ENCODE results near the gene SHC3.

The SHC3 gene

DNA sequence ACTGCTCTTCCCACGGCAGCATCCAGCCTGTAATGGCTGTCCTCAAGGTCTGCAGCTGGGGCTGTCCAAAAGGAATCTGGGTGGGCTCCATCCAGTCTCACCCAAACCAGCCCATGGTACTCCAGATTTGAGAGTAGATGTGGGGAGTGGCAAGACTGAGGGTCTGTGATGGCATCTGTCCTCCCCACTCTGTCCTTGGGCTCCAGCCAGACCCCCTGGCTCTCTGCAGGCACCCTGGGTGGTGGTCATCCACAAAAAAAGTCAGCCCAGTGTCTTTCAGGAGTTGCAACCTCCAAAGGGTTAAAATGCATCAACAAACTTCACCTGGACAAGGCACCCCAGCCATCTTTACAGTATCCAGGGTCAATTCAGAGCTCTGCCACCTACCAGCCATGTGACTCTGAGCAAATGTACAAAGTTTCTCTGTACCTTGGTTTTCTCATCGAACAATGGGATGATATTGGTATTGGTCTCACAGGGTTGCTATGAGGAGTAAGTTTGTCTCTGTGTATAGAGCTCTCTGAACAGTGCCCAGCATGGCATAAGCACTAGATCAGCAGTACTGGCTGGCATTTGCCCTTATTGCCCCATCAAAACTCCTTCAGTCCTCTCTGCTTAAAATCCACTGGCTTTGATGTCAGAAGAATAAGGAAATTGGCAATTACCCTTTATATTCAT is 194.6 kb downstream of the SHC3 start:
- no peak for DNase-seq (ENCODE audit: low read depth)

DNA sequence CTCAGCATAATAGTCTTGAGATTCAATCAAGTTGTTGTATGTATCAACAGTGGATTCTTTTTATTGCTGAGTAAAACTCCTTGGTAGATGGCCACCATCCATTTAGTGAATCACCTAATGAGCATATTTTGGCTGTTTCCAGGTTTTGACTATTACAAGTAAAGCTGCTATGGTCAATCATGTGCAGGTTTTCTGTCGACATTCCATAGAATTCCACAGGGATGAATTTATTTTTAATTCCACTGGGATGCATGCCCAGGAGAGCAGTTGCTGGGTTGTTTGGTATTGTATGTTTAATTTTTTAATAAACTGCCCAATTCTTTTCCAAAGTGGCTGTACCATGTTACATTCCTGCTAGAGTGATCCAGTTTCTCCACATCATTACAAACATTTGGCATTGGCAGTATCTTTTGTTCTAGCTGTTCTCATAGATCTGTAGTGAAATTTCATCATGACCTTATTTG is 197.8 kb downstream of the SHC3 start:
- DNase-seq (ENCODE audit: low read depth): no peak

DNA sequence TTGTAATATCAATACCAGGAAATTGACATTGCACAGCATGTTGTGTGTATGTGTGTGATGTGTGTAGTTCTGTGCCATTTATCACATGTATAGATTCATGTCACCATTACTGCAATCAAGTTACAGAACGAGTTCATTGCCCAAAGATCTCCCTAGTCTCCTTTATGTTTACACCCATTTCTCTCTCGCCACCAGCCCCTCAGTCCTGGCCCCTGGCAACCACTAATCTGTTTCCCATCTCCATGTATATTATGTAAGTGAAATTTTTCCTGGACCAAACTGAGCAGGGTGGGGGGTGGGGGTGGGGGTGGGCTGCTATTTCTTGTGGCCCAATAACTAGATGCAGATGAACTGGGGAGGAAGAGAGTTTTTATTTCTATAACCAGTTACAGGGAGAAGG is 198.8 kb downstream of the SHC3 start:
- DNase-seq (ENCODE audit: low read depth): no peak

DNA sequence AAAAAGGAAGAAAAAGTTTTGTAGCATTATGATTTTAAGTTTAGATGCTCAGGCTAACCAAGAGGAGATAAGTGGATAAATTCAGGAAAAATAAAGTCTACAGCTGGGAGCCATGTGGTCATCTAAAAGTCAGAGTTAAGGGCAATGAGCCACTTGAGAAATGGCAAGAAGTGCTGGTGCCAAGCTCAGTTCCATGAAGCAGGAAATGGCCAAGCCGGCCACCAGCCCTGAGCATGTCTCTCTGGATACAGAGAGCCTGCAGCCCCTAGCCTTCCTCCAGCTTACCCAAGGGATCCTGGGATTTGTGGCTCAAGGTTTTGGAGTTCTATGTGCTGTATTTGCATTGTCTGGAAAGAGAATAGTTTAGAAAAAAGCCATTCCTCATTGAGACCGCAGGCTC is 199.6 kb downstream of the SHC3 start:
- no peak for DNase-seq (ENCODE audit: low read depth)

DNA sequence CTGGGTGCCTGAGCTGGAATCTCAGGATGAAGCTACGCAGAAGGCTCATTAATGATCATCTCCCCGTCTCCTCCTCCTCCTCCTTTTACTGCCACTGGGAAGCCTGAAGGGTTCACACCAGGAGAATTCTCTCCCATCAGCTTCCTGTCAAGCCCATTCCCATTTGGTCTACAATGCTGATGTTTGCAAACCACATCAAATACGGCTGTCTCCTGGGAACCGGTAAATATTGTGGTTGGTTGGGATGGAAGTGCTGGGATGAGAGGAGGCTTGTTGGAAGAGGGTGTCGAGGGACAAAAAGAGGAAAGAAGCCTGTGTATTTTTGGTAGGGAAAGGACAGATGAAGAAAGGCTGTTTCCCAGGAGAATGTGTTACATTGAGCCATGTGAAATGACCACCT is 200.6 kb downstream of the SHC3 start:
- DNase-seq (ENCODE audit: low read depth): no peak

DNA sequence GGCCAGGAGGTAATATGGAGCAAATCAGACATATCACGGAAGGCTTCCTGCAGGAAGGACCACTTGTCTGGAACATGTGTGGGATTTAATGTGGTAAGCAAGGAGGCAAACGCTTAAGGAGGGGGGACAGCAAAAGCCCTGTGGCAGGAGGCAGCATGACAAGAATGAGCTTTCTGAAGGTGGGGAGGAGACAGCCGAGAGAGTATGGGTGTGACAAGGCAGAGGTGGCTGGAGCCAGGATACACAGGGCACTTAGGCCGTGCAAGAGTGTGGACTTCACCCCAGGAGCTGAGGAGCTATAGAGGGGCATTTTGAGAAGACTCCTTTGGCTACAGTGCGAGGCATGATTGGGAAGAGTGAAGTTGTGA is 201.7 kb downstream of the SHC3 start:
- no peak for DNase-seq (ENCODE audit: low read depth)

DNA sequence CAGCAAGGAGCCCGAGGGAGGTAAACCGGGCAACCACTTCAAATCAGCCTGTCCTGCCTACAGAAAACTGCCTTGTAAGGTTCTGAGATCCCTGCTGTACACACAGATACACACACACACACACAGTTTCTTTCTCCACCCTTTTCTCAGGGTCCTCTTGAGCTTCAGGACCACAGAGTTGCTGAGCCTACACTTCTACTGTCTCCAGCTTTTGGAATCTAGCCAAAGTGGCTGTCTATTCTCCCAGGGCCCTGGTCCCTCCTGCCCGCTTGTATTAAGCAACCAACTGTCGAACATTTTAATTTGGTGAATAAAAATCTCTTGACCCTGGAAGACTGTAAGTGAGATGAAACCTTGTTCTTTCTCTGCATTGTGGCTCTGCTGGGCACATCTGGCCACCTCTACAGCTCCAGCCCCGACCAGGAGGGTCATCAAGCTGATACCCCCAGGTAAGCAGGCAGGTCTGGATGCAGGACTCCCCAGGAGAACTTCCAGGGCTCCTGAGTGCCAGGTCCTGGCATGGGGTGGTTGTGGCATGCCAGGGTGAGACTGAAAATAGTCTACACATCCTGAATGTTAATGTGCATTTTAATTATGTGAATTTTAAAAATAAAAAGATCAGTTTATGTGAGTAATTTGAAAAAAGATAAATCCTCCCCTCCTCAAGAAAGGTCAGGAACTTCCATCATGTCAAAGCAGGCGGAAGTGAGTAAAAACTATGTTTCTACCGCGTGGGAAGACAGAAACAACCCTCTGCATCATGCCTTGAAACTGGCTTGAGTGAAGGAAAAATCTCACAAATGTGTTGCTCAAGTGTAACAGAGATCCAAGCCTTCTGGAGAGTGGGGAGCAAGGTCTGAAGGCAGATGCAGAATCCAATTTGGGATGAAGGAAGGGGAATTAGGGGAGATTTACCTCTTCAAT is 202.4 kb downstream of the SHC3 start:
- DNase-seq (ENCODE audit: low read depth): no peak

DNA sequence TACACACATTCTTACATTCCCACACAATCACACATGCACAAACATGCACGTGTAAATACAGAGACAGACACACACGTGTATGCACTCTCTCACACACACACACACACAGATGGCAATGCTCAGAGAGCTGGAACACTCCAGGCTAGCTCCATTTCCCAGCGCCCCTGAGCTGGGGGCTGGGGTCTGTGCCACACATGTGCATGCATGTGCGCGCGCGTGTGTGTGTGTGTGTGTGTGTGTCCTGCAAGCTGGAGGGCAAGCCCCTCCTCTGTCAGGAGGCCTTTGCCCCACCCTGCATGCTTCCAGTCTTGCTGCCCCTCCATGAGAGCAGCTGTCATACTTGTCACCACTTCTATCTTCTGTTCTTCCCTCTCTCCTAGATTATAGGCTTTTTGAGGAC is 204.0 kb downstream of the SHC3 start:
- no peak for DNase-seq (ENCODE audit: low read depth)

DNA sequence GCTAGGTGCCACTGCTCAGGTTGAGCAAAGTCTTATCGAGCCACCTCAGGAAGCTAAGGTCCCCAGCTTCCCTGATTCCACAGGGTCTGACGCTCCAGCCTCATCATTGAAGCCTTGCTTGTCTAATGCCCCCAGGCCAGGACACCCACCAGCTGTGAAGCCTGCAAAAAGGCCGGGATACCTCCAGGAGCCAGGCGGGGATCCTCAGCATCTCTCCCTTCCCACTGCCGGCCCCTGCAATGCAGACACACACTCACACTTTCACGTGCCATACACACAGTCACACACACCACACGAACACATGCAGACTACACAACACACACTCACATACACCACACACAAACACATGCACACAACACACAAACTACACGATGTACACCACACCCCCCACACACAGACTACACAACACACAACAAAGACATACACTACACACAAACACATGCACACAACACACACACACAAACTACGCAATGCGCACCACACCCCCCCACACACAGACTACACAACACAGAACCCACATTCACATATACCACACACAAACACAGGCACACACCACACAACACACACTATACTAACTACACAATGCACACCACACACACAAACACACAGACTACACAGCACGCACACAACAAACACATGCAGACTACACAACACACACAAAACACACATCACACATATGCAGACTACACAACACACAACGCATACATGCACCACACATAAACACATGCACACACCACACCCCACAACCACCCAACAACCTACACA is 205.2 kb downstream of the SHC3 start:
- no peak for DNase-seq (ENCODE audit: low read depth)

DNA sequence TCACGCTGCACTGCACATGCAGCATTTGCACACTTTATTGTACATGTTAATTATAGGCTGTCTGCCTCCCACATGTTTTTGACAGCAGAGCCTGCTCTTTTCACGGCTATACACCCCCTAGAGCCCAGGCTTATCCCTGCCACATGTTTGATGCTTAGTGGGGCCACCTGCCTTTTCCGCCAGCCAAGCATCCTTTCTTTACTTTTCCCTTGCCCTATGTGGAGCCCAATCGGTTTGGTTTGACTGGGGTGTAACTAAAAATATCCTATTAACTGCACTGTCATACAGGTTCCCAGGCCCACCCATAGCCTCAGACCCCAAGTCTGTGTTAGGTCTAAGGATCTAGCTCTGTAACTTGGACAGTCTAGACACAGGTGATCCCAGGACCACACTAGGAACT is 206.2 kb downstream of the SHC3 start:
- DNase-seq (ENCODE audit: low read depth): no peak

DNA sequence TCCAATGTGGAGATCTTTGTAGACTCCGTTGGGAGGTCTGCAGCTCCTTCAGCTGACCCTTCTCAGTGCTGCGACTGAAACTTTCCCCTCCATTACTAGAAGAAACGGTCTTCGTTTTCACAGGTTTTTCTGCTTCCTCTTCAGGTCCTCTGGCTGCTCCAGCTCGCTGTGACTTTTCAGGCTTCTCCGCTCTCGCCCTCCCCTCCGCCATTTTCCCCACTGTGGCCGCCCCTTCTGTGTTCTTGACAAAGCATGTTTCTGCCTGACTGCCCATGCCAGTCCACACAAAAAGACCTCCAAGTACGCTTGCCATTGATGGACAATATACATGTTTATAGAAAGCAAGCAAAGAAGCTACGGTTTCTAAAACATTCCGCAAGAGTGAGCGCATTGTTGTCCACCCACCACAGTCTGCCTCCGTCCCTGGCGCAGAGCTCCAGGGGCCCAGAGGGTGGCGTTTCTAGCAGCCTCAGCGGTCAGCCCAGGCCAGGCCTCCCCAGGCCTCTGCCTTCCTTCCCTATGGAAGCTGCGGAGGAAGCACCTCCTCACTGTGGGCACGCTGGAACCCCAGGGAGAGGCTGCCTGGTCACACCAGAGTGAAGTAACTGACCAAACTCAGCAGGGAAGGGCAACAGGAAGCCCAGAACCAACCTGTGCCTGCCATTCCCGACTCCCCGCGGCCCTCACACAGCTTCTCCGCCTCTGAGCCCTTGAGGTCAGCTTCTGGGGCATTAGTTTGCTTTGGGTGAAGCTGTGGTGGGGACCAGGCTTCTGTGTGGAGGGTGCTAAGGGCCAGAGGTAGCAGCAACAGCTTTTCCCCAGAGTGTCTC is 207.3 kb downstream of the SHC3 start:
- DNase-seq (ENCODE audit: low read depth): no peak

DNA sequence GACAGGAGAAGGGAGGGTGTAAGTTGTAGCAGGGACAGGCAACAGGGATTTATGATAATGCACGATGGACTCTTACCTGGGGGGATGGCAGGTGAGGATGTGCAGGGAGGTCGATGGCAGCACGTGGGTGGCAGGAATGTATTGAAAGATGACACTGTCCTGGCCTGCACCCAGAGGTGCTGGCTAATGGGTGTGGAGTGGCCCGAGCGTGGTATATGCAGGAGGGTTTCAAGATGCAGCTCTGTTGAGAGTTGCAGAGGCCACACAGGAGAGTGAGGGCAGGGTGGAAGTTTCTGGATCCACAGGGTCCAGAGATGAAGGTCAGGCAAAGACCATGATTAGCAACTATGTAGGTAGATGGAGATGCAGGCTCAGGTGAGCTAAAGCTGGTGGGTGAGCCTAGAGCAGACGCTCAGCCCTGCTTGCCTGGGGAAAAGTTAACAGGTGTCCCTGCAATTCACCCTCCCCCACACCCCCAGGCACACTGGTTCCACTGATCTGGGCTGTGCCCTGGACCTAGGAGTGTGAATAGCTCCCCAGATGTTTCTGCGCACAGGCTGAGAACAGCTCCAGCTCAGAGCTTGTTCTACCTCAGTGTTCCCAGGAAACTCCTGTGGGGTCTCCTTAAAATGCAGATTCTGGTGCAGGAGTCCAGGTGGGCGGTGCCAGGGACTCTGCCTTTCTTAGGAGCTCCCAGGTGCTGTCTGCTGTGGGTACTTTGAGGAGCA is 208.8 kb downstream of the SHC3 start:
- DNase-seq (ENCODE audit: low read depth): no peak

DNA sequence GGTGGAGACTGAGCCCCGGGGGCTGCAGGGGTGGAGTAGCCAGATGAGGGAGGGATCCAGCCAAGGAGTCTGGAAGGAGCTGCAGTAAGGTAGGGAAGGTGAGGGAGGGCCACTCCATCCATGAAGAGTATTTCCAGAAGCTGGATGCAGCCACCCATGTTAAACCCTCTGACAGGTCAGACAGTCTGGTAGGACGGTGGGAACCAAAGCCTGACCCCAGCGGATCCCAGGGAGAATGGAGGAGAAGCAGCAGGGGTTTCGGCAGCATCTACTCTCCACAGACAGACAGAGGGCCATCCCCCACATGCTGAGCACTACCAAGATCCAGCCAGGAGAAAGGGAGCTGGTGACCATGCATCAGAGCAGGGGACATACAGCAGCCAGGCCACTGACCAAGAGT is 209.8 kb downstream of the SHC3 start:
- no peak for DNase-seq (ENCODE audit: low read depth)

DNA sequence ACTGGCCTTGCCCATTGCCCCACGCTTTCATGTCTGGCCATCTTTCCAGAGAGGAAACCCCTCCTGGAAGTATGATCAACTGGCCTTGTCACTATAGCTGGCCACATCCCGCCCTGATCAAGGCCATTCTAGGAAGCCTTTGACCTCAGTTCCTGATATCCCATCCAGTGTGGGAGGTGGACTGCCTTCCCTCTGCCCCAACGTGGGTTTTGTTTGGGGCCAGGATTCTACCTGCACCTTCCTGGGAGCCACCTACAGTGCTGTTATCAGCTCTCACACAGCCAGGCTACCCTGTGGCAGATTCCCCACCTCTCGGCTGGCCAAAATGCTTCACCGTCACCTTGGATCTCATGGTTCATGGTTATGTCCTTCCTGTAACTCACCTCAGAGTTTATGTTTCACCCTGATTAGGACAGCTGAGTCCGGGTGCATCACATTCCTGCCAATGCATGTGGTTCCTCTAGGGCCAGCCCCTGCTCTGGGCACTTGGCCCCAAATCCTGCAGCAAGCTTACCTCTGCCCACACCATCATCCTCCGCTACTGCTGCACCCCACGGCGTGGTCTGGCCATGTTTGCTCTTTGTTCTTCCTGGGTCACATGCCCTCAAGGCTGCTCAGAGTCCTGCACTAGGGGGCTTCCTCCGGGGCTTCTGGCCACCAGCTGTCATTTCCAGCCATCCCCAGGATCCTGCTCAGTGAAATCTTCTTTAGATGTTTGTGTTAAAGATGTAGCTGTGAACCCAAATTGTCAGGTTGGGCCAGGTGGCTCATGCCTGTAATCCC is 211.5 kb downstream of the SHC3 start:
- DNase-seq (ENCODE audit: low read depth): no peak

DNA sequence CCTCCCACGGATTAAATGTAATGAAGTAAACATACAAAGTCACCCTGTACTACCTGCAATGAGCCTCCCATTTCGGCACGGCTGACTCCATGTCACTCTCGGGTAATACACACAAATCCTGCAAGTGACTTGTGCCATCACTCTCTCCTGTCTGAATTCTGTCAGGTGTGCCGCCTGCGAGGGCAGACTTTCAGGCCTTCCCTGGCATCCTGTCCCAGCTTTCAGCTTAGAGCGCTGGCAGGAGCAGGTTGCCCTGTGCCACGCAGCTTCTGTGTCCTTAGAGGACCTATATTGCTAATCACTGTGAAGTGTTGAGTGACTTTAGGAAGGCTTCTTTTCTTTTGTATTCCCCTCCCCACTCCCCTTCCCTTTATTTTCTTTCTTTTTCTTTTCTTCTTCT is 213.1 kb downstream of the SHC3 start:
- DNase-seq (ENCODE audit: low read depth): no peak

DNA sequence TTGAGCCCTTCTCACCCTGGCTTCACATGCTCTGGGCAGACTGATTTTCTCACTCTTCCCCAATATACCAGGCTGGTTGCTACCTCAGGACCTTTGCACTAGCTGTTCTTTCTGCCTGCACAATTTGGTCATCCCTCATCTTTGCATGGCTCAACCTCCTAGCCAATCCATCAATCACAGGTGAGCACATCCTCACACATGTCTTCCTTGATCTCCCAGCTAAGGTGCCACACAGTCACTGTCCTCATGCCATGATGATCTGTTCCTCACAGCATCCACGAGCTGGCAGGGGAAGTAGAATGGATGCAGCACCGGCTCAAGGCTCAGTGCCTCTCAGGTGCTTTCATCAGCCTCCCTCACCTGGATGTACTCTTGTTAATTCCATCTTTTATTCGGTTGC is 218.0 kb downstream of the SHC3 start:
- no peak for DNase-seq (ENCODE audit: low read depth)

DNA sequence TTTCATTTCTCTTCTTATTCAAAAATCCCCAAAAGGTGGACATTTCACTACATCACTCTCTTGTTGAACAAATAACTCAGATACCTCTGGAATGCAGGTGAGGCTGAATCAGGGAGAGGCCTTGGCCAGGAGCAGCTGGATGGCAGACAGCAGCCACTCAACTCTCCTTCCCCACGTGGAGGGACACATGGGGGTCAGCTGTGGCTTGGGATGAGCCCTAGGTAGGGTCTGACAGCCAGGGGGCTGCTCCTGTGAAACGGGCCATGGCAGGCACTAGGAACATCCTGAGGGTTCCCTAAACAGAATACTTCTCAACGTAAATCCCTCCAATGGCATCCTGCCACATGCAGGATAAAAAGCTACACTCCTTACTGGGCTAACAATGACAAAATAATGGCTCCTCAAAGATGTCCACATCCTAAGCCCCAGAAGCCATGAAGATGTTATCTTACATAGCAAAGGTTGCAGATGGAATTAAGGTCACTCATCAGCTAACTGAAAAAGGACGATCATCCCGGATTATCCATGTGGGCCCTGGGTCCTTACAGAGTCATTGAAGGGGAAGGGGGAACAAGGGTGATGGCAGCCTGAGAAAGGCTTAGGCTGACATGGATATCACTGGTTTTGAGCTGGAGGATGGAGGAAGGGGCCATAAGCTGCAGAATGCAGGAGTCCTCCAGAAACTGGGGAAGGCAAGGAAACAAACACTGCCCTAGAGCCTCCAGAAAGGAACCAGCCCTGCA is 218.7 kb downstream of the SHC3 start:
- no peak for DNase-seq (ENCODE audit: low read depth)

DNA sequence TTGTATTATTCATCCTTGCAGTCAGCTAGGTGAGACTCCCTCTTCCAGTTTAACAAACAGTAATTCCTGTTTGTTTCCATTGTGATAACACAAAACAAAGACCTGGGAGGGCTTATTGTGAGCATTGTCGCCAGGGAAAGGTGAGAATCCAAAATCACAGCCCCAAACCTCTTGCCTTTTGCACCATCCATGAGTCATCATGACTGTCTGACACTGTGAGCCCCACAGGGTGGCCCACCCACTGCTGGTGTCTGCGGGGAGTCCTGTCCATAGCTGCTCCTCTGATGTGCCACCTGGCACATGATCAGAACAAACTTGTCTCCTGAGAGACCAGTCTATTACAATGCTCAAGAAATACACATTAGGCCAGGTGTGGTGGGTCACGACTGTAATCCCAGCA is 221.1 kb downstream of the SHC3 start:
- no peak for DNase-seq (ENCODE audit: low read depth)

Data from stimulated activated CD8-positive, alpha-beta memory T cell treated with anti-CD3 and anti-CD28 coated beads, Interleukin-4, amount 100 ng/mL, for 24 hours (primary cell).